ENCODE results near the gene NUP93.

GRCh38 chr16:56734429-56734828, 4.5 kb downstream of the NUP93 start:
- TF ChIP-seq CTCF (IDR thresholded peaks at IDR 0.05 in 8 of 11, conservative IDR thresholded peaks at IDR 0.05 in 3 of 11) (no peak), POLR2AphosphoS5 (IDR thresholded peaks at IDR 0.05) (no peak), POLR2A (IDR thresholded peaks at IDR 0.05) (no peak)

All from spleen (tissue), 7 donors.